ENCODE measurements around the gene ZNF804A.

Gene ZNF804A

DNA sequence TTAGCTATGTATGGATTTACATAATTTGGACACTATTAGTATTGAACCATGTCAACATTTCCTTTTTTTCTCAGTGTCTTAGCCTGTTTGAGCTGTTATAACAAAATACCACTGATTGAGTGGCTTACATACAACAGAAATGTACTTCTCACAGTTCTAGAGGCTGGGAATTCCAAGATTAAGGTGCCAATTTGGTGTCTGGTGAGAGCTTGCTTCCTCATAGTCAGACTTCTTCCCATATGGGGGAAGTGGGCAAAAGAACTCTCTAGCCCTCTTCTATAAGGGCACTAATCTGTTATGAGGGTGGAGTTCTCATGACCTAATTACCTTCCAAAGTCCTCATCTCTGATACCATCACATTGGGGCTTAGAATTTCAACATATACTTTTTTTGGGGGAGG is 12.6 kb downstream of the ZNF804A start:
- DNase-seq (ENCODE audit: low read depth in 2 of 2): no peak

DNA sequence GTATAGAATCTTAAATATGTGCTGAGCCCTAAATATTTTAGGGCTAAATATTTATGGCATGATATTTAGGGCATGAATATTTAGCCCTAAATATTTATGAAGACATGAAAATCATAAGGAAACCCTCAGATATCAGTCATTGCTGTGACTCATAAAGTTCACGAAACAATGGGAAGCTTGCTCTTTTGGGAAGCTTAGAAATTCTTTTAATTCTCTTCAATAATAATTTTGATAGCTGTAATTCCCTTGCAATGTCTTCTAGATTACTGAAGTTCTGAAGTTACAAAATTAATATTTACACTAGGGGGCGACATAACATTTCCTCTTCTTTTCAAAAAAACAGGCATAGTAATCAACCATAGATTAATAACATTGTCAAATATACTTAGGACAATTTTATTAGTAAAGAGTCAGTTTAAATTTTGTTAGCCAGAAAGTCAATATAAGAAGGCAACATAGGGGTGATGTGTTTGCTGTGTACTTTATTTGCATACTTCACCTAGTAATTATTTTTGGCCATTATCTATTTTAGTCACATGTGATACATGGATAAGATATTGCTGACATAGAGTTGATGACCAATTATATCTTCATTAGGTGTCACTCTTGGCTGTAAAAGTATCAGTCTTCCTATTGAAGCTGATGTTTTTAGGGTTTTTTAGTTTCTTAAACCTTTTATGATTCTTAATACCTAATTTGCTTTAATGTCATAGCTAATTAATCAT is 13.2 kb downstream of the ZNF804A start:
- no peak for DNase-seq (ENCODE audit: low read depth in 2 of 2)

GRCh38 chr2:184620367-184620766 is 22.0 kb downstream of the ZNF804A start:
- DNase-seq (ENCODE audit: low read depth in 2 of 2): no peak

- DNase-seq (ENCODE audit: low read depth in 2 of 2): no peak
Observed at GRCh38 chr2:184624311-184624710, 26.0 kb downstream of the ZNF804A start.

- no peak for DNase-seq (ENCODE audit: low read depth in 2 of 2)
Observed at GRCh38 chr2:184628051-184628450, 29.7 kb downstream of the ZNF804A start.

DNA sequence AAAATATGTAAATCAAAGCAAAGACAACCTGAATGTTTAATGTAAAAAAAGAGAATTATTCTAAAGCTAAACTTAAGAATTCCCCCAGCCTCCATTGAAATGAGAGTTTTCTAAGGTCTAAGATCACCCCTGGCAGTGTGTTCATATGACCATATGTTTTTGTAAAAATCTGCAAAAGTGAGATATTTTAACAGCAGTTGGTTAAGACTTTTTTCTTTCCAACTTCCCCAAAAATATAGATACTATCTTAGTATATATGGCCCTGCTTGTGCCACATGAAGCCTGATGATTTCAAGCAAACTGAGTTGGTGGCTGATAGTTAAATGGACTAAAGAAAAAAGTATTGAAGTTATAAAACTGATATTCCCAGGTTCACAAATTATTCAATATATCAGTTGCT is 35.4 kb downstream of the ZNF804A start:
- DNase-seq (ENCODE audit: low read depth in 2 of 2): no peak

GRCh38 chr2:184637781-184638180 is 39.5 kb downstream of the ZNF804A start:
- no peak for DNase-seq (ENCODE audit: low read depth in 2 of 2)

- DNase-seq (ENCODE audit: low read depth in 2 of 2): no peak
Observed at GRCh38 chr2:184644685-184645084, 46.4 kb downstream of the ZNF804A start.

- DNase-seq (ENCODE audit: low read depth in 2 of 2): no peak
Observed at GRCh38 chr2:184646177-184646576, 47.8 kb downstream of the ZNF804A start.

DNA sequence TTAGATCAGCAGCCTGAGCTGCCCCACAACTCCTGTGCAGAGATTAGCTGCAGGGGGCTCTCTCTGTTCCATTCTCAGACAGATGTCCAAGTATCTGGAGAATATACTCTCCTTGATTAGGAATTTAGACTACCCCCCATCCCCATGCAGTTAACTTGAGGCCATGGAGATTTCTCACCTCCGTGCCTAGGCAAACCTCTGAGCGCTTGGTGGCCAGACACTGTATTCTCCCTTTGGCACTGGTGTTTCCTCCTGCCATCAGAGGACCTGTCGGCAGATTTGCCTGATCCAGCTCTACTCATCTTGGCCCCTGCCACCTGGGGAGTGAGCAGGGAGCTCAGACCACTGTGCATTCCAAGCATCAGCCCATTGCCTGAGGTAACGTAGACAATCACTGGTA is 48.3 kb downstream of the ZNF804A start:
- DNase-seq (ENCODE audit: low read depth in 2 of 2): no peak

- DNase-seq (ENCODE audit: low read depth in 2 of 2): no peak
Observed at GRCh38 chr2:184654945-184655344, 56.6 kb downstream of the ZNF804A start.

GRCh38 chr2:184677171-184677570 is 78.8 kb downstream of the ZNF804A start:
- no peak for DNase-seq (ENCODE audit: low read depth in 2 of 2)

DNA sequence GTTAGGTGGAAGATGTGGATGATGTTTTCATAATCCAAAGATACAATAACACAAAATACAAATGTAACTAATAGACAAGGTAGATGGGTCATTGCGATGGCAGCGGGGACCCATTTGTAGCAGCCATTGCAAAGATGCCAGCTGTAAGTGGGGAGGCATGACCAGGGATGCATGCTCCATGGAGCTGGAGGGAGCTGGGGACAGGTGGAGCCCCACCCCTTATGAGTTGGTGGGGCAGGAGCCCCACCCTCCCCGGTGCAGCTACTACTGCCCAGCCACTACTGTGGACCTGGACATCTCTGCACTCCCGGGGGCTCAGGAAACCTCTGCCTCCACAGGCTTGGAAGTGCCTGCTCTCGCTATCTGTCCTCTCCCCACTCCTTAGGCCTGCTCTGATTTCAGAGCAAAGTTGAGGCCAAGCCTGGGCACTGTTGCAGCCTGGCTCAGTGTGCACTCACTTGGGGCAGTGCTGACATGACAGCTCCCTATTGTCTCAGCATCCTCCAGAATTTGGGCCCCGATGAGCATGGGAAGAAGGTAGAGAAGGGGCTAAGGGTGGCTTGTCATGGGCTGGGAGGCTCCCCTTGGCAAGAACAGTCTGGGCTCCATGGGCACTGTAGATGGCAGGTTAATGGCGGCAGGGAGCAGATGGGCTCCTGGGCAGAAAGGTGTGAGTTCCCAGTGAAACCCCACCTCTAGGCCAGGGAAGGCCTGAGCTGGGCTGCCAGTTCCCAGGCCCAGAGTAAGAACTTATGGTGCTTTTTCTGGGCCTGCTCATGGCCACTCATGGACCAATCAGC is 81.1 kb downstream of the ZNF804A start:
- no peak for DNase-seq (ENCODE audit: low read depth in 2 of 2)

DNA sequence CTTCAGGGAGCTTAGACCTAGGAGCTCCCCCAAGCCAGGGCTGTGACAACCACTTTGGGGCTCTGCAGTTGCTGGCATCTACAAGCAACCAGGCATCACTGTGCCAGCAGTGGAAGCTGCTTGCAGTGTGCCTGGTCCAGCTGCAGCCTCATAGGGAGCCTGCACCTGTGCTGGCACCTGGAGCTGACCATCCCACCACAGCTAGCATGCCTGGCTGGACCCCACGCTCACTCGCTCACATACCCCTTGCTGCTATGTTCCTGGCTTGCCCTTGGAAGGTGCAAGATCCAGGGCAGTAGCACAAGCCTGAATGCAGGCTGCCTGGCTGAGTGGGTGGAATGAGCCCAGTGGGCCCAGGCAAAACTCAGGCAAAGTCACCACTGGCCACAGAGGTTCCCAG is 82.5 kb downstream of the ZNF804A start:
- DNase-seq (ENCODE audit: low read depth in 2 of 2): no peak

DNA sequence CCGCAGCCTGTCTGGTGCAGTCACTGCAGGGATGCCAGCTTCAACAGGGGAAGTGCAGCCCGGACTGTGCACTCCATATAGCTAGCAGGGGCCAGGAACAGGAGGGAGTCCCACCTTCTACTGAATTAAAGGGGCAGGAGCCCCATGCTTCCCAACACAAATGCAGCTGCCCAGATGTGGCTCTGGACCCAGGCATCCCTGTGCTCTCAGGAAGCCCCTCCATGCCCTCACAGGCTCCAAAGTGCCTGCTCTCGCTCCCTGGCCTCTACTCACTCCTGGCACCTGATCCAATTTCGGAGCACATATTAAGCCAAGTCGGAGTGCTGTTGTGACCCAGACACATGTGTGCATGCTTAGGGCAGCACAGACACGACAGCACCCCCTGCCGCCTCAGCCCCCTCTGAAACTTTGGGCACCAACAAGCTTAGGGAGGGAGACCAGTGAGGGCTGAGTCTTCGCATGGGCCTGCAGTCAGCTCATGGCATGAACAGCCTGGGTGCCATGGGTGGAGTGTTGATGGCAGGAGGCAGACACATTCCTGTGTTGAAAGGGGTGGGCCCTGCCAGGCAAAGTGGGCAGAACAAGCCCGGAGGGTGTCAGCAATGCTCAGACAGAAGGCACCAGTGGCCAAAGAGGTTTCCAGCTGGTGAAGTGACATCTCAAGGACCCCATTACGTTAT is 83.5 kb downstream of the ZNF804A start:
- no peak for DNase-seq (ENCODE audit: low read depth in 2 of 2)

- DNase-seq (ENCODE audit: low read depth in 2 of 2): no peak
Observed at GRCh38 chr2:184683911-184684310, 85.6 kb downstream of the ZNF804A start.

DNA sequence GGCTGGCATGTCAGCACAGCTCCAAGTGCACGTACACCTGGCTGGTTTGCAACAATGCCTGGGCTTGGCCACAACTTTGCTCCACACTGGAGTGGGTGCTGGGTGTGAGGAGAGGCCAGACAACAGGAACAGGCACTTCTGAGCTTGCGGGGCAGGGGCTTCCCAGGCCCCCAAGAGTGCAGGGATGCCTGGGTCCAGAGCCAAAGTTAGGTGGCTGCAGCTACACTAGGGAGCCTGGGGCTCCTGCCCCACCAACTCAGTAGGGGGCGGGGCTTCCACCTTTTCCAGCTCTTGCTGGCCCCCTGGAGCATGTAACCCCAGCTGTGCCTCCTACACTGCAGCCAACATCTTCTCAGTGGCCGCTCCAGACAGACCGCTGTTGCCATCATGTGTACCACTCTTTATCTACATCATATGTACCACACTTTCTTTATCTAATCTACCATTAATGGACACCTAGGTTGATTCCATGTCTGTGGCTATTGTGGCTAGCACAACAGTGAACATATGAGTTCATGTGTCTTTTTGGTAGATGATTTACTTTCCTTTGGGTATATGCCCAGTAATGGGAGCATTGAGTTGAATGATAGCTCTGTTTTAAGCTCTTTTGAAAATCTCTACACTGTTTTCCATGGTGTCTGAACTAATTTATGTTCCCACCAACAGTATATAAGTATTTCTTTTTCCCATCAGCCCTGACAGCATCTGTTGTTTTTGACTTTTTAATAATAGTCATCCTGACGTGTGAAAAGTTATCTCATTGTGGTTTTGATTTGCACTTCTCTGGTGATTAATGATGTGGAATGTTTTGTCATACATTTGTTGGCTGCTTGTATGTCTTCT is 87.9 kb downstream of the ZNF804A start:
- no peak for DNase-seq (ENCODE audit: low read depth in 2 of 2)

GRCh38 chr2:184689638-184690037 is 91.3 kb downstream of the ZNF804A start:
- DNase-seq (ENCODE audit: low read depth in 2 of 2): no peak

GRCh38 chr2:184692141-184692734 is 93.9 kb downstream of the ZNF804A start:
- DNase-seq (ENCODE audit: low read depth in 2 of 2): no peak

DNA sequence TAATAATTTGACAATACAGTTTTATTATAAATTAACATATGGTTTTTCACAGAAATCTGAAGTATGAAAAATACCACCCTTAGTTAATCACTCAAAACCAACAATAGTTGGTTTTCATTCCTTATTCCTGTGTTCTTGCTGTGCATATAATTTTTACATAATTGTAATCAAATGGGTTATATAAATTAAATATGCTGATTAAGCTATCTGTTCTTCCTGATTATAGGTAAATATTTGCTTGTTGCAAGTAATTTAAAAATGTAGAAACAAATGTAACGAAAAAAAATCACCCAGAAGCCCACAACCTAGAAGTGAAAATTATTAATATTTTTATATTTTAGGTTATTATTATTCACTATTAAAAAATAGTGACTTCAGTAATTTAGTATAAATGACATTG is 98.3 kb downstream of the ZNF804A start:
- DNase-seq (ENCODE audit: low read depth in 2 of 2): no peak

DNA sequence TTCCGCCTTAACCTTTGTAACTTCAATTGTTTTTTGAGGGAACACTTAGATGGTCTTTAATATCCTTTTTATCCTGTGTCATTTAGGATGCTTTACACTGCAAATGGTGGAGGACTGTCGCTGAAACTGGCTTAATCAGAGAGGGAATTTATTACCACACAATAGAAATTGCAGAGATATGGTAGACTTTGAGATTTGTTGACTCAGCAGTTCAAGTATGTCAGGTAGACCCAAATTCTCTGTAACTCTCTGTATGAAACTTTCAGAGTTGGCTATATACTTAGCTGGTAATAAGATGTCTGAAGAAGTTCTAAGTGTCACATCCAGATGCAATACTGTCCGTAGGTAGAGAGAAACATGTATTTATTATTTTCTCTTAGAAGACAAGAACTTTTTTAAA is 100.1 kb downstream of the ZNF804A start:
- DNase-seq (ENCODE audit: low read depth in 2 of 2): no peak

All from stimulated activated CD4-positive, alpha-beta T cell treated with anti-CD3 and anti-CD28 coated beads, Interleukin-4, amount 100 ng/mL, for 48 hours (primary cell).